ENCODE data around the gene ZNF133.

DNA sequence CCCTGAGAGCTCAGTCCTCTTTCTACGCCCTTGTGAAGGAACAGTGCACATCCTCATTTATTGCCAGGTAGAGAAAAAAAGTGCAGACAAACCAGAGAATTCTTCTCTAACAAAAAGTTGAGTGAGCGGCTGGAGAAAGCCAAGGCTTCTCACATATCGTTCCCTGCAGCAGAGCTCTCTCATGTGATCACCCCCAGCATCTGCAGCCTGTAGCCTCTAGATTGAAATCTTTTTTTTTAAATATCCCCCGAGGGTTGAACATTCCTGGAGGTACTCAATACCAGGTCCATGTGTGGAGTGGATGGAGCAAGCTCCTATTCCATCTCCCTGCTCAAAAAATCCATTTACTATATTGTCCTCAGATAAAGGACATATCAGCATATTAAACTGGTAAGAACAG, 22.9 kb upstream of the ZNF133 start:
- no peak for TF ChIP-seq ISL1 (CRISPR knock-in tag; IDR thresholded peaks at IDR 0.05)
- TF ChIP-seq ZFP30 (CRISPR knock-in tag; IDR thresholded peaks at IDR 0.05): no peak
- TF ChIP-seq RARB (CRISPR knock-in tag; IDR thresholded peaks at IDR 0.05): no peak
- TF ChIP-seq GLIS3 (CRISPR knock-in tag; IDR thresholded peaks at IDR 0.05): no peak
- no peak for TF ChIP-seq ZFP3 (CRISPR knock-in tag; IDR thresholded peaks at IDR 0.05)
- TF ChIP-seq TOX (CRISPR knock-in tag; IDR thresholded peaks at IDR 0.05; ENCODE audit: borderline replicate concordance): no peak
- TF ChIP-seq, protein P1, sequence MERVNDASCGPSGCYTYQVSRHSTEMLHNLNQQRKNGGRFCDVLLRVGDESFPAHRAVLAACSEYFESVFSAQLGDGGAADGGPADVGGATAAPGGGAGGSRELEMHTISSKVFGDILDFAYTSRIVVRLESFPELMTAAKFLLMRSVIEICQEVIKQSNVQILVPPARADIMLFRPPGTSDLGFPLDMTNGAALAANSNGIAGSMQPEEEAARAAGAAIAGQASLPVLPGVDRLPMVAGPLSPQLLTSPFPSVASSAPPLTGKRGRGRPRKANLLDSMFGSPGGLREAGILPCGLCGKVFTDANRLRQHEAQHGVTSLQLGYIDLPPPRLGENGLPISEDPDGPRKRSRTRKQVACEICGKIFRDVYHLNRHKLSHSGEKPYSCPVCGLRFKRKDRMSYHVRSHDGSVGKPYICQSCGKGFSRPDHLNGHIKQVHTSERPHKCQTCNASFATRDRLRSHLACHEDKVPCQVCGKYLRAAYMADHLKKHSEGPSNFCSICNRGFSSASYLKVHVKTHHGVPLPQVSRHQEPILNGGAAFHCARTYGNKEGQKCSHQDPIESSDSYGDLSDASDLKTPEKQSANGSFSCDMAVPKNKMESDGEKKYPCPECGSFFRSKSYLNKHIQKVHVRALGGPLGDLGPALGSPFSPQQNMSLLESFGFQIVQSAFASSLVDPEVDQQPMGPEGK (CRISPR knock-in tag; IDR thresholded peaks at IDR 0.05; ENCODE audit: borderline replicate concordance): no peak
- no peak for TF ChIP-seq BACH2 (CRISPR knock-in tag; IDR thresholded peaks at IDR 0.05; ENCODE audit: borderline replicate concordance)
- no peak for TF ChIP-seq ZNF70 (CRISPR knock-in tag; IDR thresholded peaks at IDR 0.05)
- no peak for TF ChIP-seq TCF4 (CRISPR knock-in tag; IDR thresholded peaks at IDR 0.05; ENCODE audit: borderline replicate concordance)
